Measurements from ENCODE around the gene RASGRP1. TPM values are rescaled to one million over a fixed set of nuclear protein-coding genes. Genes with fewer than 3 reads are reported as not detected.
"Not testable (repeated sequence)": the region's sequence is repeated elsewhere in the genome, so short reads cannot be mapped to it uniquely, and the experiment has no call there.

Gene RASGRP1
- total RNA-seq, 1 donor from 2014 or later, result not detected

DNA sequence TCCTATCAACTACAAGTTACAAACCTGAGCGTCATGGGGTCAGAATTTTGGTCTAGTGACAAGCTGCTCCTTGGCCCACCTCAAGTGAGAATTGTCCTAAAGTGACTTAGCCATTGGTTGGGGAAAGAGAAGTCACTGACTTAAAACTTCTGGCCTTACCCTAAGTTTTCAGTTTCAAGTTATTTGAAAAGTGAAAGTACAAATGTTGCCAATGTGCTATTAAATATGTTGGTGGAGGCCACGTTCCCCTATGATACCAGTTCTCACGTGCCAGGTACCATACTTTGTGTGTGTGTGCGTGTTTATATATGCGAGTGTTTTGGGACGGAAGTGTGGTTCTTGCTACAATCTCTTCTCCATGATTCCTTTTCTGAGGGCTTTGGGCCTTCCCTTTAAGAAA is 22.6 kb upstream of the RASGRP1 start:
- TF ChIP-seq, protein P1, sequence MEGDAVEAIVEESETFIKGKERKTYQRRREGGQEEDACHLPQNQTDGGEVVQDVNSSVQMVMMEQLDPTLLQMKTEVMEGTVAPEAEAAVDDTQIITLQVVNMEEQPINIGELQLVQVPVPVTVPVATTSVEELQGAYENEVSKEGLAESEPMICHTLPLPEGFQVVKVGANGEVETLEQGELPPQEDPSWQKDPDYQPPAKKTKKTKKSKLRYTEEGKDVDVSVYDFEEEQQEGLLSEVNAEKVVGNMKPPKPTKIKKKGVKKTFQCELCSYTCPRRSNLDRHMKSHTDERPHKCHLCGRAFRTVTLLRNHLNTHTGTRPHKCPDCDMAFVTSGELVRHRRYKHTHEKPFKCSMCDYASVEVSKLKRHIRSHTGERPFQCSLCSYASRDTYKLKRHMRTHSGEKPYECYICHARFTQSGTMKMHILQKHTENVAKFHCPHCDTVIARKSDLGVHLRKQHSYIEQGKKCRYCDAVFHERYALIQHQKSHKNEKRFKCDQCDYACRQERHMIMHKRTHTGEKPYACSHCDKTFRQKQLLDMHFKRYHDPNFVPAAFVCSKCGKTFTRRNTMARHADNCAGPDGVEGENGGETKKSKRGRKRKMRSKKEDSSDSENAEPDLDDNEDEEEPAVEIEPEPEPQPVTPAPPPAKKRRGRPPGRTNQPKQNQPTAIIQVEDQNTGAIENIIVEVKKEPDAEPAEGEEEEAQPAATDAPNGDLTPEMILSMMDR (IDR thresholded peaks at IDR 0.05), result no peak
- Histone ChIP-seq H3K9me3 (no peaks in the 10 kb centered on the region), H3K36me3 (no peaks in the 10 kb centered on the region), H3K4me3 (no peak overlapping the region), H3K27ac (no peak overlapping the region), H3K4me1 (no peaks in the 10 kb centered on the region), H3K27me3 (no peaks in the 10 kb centered on the region)
- intact Hi-C loops (cut with DNase I), result no loop called here
- no peak for DNase-seq (ENCODE audit: low spot score in 2 of 2)

DNA sequence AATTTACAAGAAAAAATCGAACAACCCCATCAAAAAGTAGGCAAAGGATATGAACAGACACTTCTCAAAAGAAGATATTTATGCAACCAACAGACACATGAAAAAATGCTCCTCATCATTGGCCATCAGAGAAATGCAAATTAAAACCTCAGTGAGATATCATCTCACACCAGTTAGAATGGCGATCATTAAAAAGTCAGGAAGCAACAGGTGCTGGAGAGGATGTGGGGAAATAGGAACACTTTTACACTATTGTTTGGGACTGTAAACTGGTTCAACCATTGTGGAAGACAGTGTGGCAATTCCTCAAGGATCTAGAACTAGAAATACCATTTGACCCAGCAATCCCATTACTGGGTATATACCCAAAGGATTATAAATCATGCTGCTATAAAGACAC is 21.4 kb upstream of the RASGRP1 start:
- intact Hi-C loops (cut with DNase I); DNase-seq (ENCODE audit: low spot score in 2 of 2); H3K27me3 ChIP-seq; H3K4me1 ChIP-seq; H3K27ac ChIP-seq; H3K36me3 ChIP-seq; H3K9me3 ChIP-seq; H3K4me3 ChIP-seq: not testable (repeated sequence)

DNA sequence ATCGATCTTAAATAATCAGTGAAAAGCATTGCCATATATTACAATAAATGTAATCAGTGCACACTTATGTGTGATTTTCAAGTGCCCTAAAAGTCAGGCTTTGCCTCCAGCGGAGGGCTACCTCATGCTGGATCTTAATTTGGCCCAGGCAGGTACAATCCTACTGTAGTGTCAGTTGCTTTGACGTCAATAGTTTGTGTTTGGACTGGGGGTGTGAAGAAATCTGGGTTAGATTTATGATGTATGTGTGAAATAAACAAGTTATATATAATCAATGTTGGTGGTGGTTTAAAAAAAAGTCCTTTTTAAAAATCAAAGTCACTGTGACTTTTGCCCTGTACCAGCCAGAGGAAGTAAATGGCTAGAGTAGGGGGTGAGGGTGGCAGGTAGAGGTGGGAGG is 14.0 kb upstream of the RASGRP1 start:
- Histone ChIP-seq H3K36me3 (no peaks in the 10 kb centered on the region), H3K9me3 (no peaks in the 10 kb centered on the region), H3K4me1 (no peaks in the 10 kb centered on the region), H3K27me3 (no peaks in the 10 kb centered on the region), H3K27ac (no peak overlapping the region), H3K4me3 (no peak overlapping the region)
- intact Hi-C loops (cut with DNase I), result no loop called here
- DNase-seq (ENCODE audit: low spot score in 2 of 2), result no peak
- TF ChIP-seq, protein P1 (IDR thresholded peaks at IDR 0.05), result no peak

DNA sequence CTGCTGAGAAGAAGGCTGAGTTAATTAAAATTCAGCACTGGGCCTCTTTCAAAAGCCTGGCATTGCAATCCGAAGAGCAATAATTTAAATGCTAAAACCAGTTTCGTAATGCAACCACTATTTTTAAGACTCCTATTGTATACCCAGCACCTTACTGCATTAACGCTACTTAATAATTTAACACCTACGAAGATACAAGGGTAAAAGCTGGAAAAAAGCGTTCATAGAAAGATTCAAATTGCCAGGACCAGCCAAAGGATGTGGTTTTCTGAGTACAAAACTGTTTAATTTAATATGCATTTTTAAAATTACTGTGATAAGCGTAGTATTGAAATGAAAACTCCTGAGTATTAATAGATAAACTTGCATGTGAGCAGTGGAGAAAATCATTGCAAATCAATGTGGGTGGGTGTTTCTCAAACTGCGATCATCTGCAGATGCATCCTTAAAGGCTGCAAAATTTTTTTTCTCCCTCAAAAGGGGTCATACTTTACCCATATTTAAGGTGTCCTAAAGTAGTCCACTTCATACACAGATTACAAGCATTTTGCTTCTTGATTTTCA is 12.9 kb upstream of the RASGRP1 start:
- TF ChIP-seq, protein P1 (IDR thresholded peaks at IDR 0.05), result no peak
- no peaks in the 10 kb centered on the region for H3K27me3 ChIP-seq
- no peaks in the 10 kb centered on the region for H3K9me3 ChIP-seq
- intact Hi-C loops (cut with DNase I), result no loop called here
- no peaks in the 10 kb centered on the region for H3K4me1 ChIP-seq
- no peak for DNase-seq (ENCODE audit: low spot score in 2 of 2)
- no peak overlapping the region for H3K4me3 ChIP-seq
- H3K27ac ChIP-seq, result no peak overlapping the region
- no peaks in the 10 kb centered on the region for H3K36me3 ChIP-seq

DNA sequence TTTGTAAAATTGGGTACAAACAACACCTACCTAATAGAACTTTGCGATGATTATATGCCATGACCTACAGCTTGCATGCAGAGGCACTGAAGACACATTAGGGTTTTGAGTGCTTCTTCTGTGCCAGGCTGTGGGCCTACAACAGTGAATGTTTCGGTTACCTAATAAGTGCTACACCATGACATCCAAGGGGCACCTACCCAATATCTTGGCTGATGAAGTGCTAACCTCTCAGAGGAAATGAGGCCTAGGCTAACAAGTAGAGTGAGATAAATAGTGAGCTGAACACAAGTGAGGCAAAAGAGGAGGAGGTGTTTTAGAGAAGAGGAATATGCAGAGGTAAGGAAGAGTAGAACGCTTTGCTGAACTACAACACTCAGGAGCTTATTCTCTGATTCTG is 12.2 kb upstream of the RASGRP1 start:
- TF ChIP-seq, protein P1 (IDR thresholded peaks at IDR 0.05), result no peak
- Histone ChIP-seq H3K9me3 (no peaks in the 10 kb centered on the region), H3K36me3 (no peaks in the 10 kb centered on the region), H3K27me3 (no peaks in the 10 kb centered on the region), H3K4me1 (no peaks in the 10 kb centered on the region), H3K27ac (no peak overlapping the region), H3K4me3 (no peak overlapping the region)
- no peak for DNase-seq (ENCODE audit: low spot score in 2 of 2)
- intact Hi-C loops (cut with DNase I), result no loop called here

DNA sequence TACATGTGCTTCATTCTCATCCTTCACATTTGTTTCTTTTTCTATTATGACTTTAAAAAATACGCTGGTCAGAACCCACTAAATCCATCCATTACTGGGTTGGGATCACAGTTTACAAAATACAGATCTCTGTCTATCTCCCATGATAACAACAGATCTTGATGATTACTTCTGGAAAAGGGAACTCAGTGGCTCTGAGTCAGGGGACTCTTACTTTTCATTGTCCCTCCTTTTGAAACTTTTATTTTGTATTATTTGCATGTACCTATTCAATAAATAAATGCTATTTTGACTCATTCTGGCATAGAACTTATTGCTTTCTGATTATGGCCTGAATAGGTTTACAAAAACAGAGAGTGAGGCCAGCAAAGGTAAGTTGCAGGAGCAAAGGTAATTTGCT is 11.6 kb upstream of the RASGRP1 start:
- DNase-seq (ENCODE audit: low spot score in 2 of 2), result no peak
- Histone ChIP-seq H3K27me3 (no peaks in the 10 kb centered on the region), H3K9me3 (no peaks in the 10 kb centered on the region), H3K36me3 (no peaks in the 10 kb centered on the region), H3K27ac (no peak overlapping the region), H3K4me1 (no peaks in the 10 kb centered on the region), H3K4me3 (no peak overlapping the region)
- TF ChIP-seq, protein P1 (IDR thresholded peaks at IDR 0.05), result no peak
- intact Hi-C loops (cut with DNase I), result no loop called here

Measured in ascending aorta (tissue), 2 donors.